Fibroblast of the aortic adventitia (primary cell): ENCODE results near the gene SAMD10. TPM values are rescaled to one million over a fixed set of nuclear protein-coding genes. Genes with fewer than 3 reads are reported as not detected.
A peak's percentile ranks its signal among the peaks of the same experiment; 100 is the strongest.
"Not testable (repeated sequence)": the region's sequence is repeated elsewhere in the genome, so short reads cannot be mapped to it uniquely, and the experiment has no call there.

Source experiments
- DNase-seq: peaks from one replicate; pipeline ENCODE4 v3.0.0-alpha.2; 2010; ENCODE audit warnings: low read depth
- H3K4me3 ChIP-seq: 2 replicates; pipeline ENCODE4 v1.5.1; 2011; ENCODE audit warnings: low read depth, mild to moderate bottlenecking, control low read depth, low read length, moderate library complexity
- CTCF ChIP-seq: IDR thresholded peaks from 2 replicates; pipeline ENCODE4 v1.5.1; 2011; ENCODE audit warnings: mild to moderate bottlenecking, low read length, control low read depth, inconsistent platforms; ENCODE audit not compliant: insufficient read depth
- total RNA-seq: library from RNA; depleted of rRNA; stranded (reverse); fragments of >200 nt; gene quantifications from 2 replicates; pipeline ENCODE4 v1.2.3, GENCODE V29; 2012; ENCODE audit warnings: low replicate concordance

The SAMD10 gene
- total RNA-seq, 1 donor, result 2.3 TPM

- TF ChIP-seq CTCF, result no peak
- DNase-seq, result peak; percentile 51
- no peak overlapping the region for H3K4me3 ChIP-seq
Observed at GRCh38 chr20:63977739-63978276, 1.6 kb downstream of the SAMD10 start.

GRCh38 chr20:63976980-63977738 is 2.3 kb downstream of the SAMD10 start:
- H3K4me3 ChIP-seq, result no peak overlapping the region
- TF ChIP-seq CTCF, result no peak
- DNase-seq, result no peak

- DNase-seq, result not testable (repeated sequence)
Observed at GRCh38 chr20:63976511-63976910, 2.9 kb downstream of the SAMD10 start.

GRCh38 chr20:63974402-63975200 is 4.8 kb downstream of the SAMD10 start:
- TF ChIP-seq CTCF, result no peak
- peak; percentile 37 for DNase-seq

More at GRCh38 chr20:63976511-63976910, 2.9 kb downstream of the SAMD10 start:
- not testable (repeated sequence) for H3K4me3 ChIP-seq

GRCh38 chr20:63973636-63974401 is 5.6 kb downstream of the SAMD10 start:
- peak; percentile 98 for TF ChIP-seq CTCF
- H3K4me3 ChIP-seq, result peak overlapping the region; percentile 66
- peak; percentile 81 for DNase-seq

More at GRCh38 chr20:63974402-63975200, 4.8 kb downstream of the SAMD10 start:
- H3K4me3 ChIP-seq, result no peak overlapping the region

GRCh38 chr20:63973160-63973479 is 6.3 kb downstream of the SAMD10 start:
- no peak for TF ChIP-seq CTCF
- H3K4me3 ChIP-seq, result no peak overlapping the region
- no peak for DNase-seq
